Measurements from ENCODE around the gene CERT1.

Gene CERT1

GRCh38 chr5:75375414-75375813 is 136.0 kb downstream of the CERT1 start:
- Histone ChIP-seq H3K9ac (ENCODE audit: insufficient read length) (no peak overlapping the region), H3K4me3 (no peak overlapping the region), H3K27ac (0 out of 2 replicates have a peak overlapping the region, but pooled peaks have one; percentile 10), H3K36me3 (ENCODE audit: insufficient read depth, low read length) (peaks cover 11% of the 10 kb centered on the region), H3K9me3 (ENCODE audit: low read depth, low read length) (no peaks in the 10 kb centered on the region)
- no peak for DNase-seq (ENCODE audit: low read depth, low spot score)
- TF ChIP-seq FOXP2 (optimal IDR thresholded peaks at IDR 0.05; ENCODE audit: control extremely low read depth, extremely low read length, insufficient read depth): no peak
- TF ChIP-seq POLR2AphosphoS5 (IDR thresholded peaks at IDR 0.05; ENCODE audit: borderline replicate concordance, low read depth, low read length): no peak
- TF ChIP-seq EZH2 (IDR thresholded peaks at IDR 0.05): no peak

- no peaks in the 10 kb centered on the region for H3K9me3 ChIP-seq (ENCODE audit: low read depth, low read length)
- peaks cover 6% of the 10 kb centered on the region; the same call in 1 of the 2 replicates for H3K36me3 ChIP-seq (ENCODE audit: insufficient read depth, low read length)
- H3K4me3 ChIP-seq: no peak overlapping the region
- 0 out of 2 replicates have a peak overlapping the region, but pooled peaks have one; percentile 3 for H3K27ac ChIP-seq
- TF ChIP-seq FOXP2 (optimal IDR thresholded peaks at IDR 0.05; ENCODE audit: control extremely low read depth, extremely low read length, insufficient read depth) (no peak), POLR2AphosphoS5 (IDR thresholded peaks at IDR 0.05; ENCODE audit: borderline replicate concordance, low read depth, low read length) (no peak), EZH2 (IDR thresholded peaks at IDR 0.05) (no peak)
- DNase-seq (ENCODE audit: low read depth, low spot score): no peak
- H3K9ac ChIP-seq (ENCODE audit: insufficient read length): no peak overlapping the region
Measured at GRCh38 chr5:75374394-75374814, 137.0 kb downstream of the CERT1 start.

GRCh38 chr5:75373862-75374261 is 137.6 kb downstream of the CERT1 start:
- Histone ChIP-seq H3K9ac (ENCODE audit: insufficient read length) (no peak overlapping the region), H3K4me3 (no peak overlapping the region), H3K36me3 (ENCODE audit: insufficient read depth, low read length) (peaks cover under 1% of the 10 kb centered on the region; the same call in 1 of the 2 replicates), H3K9me3 (ENCODE audit: low read depth, low read length) (no peaks in the 10 kb centered on the region), H3K27ac (no peak overlapping the region)
- no peak for TF ChIP-seq POLR2AphosphoS5 (IDR thresholded peaks at IDR 0.05; ENCODE audit: borderline replicate concordance, low read depth, low read length)
- TF ChIP-seq FOXP2 (optimal IDR thresholded peaks at IDR 0.05; ENCODE audit: control extremely low read depth, extremely low read length, insufficient read depth): no peak
- no peak for TF ChIP-seq EZH2 (IDR thresholded peaks at IDR 0.05)
- DNase-seq (ENCODE audit: low read depth, low spot score): no peak

GRCh38 chr5:75368391-75368790 is 143.0 kb downstream of the CERT1 start:
- H3K4me3 ChIP-seq: no peak overlapping the region
- no peak for DNase-seq (ENCODE audit: low read depth, low spot score)
- no peaks in the 10 kb centered on the region for H3K36me3 ChIP-seq (ENCODE audit: insufficient read depth, low read length)
- no peak for TF ChIP-seq FOXP2 (optimal IDR thresholded peaks at IDR 0.05; ENCODE audit: control extremely low read depth, extremely low read length, insufficient read depth)
- no peak for TF ChIP-seq EZH2 (IDR thresholded peaks at IDR 0.05)
- TF ChIP-seq POLR2AphosphoS5 (IDR thresholded peaks at IDR 0.05; ENCODE audit: borderline replicate concordance, low read depth, low read length): no peak
- H3K9ac ChIP-seq (ENCODE audit: insufficient read length): no peak overlapping the region
- H3K9me3 ChIP-seq (ENCODE audit: low read depth, low read length): no peaks in the 10 kb centered on the region
- H3K27ac ChIP-seq: no peak overlapping the region

GRCh38 chr5:75367401-75367800 is 144.0 kb downstream of the CERT1 start:
- no peak overlapping the region for H3K9ac ChIP-seq (ENCODE audit: insufficient read length)
- no peak for DNase-seq (ENCODE audit: low read depth, low spot score)
- TF ChIP-seq FOXP2 (optimal IDR thresholded peaks at IDR 0.05; ENCODE audit: control extremely low read depth, extremely low read length, insufficient read depth): no peak
- TF ChIP-seq POLR2AphosphoS5 (IDR thresholded peaks at IDR 0.05; ENCODE audit: borderline replicate concordance, low read depth, low read length): no peak
- no peak for TF ChIP-seq EZH2 (IDR thresholded peaks at IDR 0.05)
- no peaks in the 10 kb centered on the region for H3K9me3 ChIP-seq (ENCODE audit: low read depth, low read length)
- 0 out of 2 replicates have a peak overlapping the region, but pooled peaks have one; percentile 12 for H3K27ac ChIP-seq
- H3K4me3 ChIP-seq: no peak overlapping the region
- H3K36me3 ChIP-seq (ENCODE audit: insufficient read depth, low read length): peaks cover 7% of the 10 kb centered on the region

- TF ChIP-seq POLR2AphosphoS5 (IDR thresholded peaks at IDR 0.05; ENCODE audit: borderline replicate concordance, low read depth, low read length): no peak
- TF ChIP-seq EZH2 (IDR thresholded peaks at IDR 0.05): no peak
- TF ChIP-seq FOXP2 (optimal IDR thresholded peaks at IDR 0.05; ENCODE audit: control extremely low read depth, extremely low read length, insufficient read depth): no peak
- H3K4me3 ChIP-seq: no peak overlapping the region
- no peak overlapping the region for H3K9ac ChIP-seq (ENCODE audit: insufficient read length)
- no peak for DNase-seq (ENCODE audit: low read depth, low spot score)
- no peaks in the 10 kb centered on the region for H3K9me3 ChIP-seq (ENCODE audit: low read depth, low read length)
- peaks cover 13% of the 10 kb centered on the region for H3K36me3 ChIP-seq (ENCODE audit: insufficient read depth, low read length)
- no peak overlapping the region for H3K27ac ChIP-seq
Measured at GRCh38 chr5:75366787-75367186, 144.6 kb downstream of the CERT1 start.

GRCh38 chr5:75365740-75366139 is 145.7 kb downstream of the CERT1 start:
- Histone ChIP-seq H3K9me3 (ENCODE audit: low read depth, low read length) (no peaks in the 10 kb centered on the region), H3K9ac (ENCODE audit: insufficient read length) (no peak overlapping the region), H3K27ac (peak overlapping the region; percentile 38; the same call in 1 of the 2 replicates), H3K4me3 (no peak overlapping the region), H3K36me3 (ENCODE audit: insufficient read depth, low read length) (peaks cover 24% of the 10 kb centered on the region)
- no peak for DNase-seq (ENCODE audit: low read depth, low spot score)
- TF ChIP-seq POLR2AphosphoS5 (IDR thresholded peaks at IDR 0.05; ENCODE audit: borderline replicate concordance, low read depth, low read length): no peak
- no peak for TF ChIP-seq EZH2 (IDR thresholded peaks at IDR 0.05)
- no peak for TF ChIP-seq FOXP2 (optimal IDR thresholded peaks at IDR 0.05; ENCODE audit: control extremely low read depth, extremely low read length, insufficient read depth)

GRCh38 chr5:75364571-75365280 is 146.7 kb downstream of the CERT1 start:
- TF ChIP-seq EZH2 (IDR thresholded peaks at IDR 0.05) (no peak), POLR2AphosphoS5 (IDR thresholded peaks at IDR 0.05; ENCODE audit: borderline replicate concordance, low read depth, low read length) (peak; percentile 25; the same call in 1 of the 2 replicates)
- no peaks in the 10 kb centered on the region for H3K9me3 ChIP-seq (ENCODE audit: low read depth, low read length)
- 0 out of 2 replicates have a peak overlapping the region, but pooled peaks have one; percentile 40 for H3K27ac ChIP-seq
- peaks cover 34% of the 10 kb centered on the region for H3K36me3 ChIP-seq (ENCODE audit: insufficient read depth, low read length)
- no peak overlapping the region for H3K4me3 ChIP-seq
- DNase-seq (ENCODE audit: low read depth, low spot score): no peak
- H3K9ac ChIP-seq (ENCODE audit: insufficient read length): no peak overlapping the region
